HG03045 (cell line): ENCODE measurements around the gene SLIT2.

Experiments used
- ATAC-seq: cut with Tn5 transposase; IDR thresholded peaks from one replicate; pipeline ENCODE4 v1.9.1; 2021; ENCODE audit warnings: mild to moderate bottlenecking, moderate library complexity; ENCODE audit not compliant: unreplicated experiment

The SLIT2 gene

DNA sequence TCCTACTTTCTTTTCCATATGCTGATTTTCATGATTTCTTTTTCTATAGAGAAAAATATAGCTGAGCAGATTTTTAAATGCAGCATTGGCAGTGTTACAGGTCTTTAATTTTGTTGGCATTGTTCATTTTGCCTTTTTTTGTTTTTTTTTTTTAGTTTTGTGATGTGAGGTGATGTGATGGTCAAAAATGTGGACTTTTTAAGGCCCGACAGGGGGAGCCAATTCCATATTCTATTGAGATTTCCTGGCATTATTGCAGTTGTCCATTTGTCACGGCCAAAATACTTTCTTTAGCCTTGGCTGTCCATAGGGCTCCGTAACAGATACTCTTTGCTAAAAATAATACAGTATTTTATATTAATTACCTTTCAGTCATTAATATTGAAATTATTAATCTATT is 47.8 kb downstream of the SLIT2 start:
- ATAC-seq: no peak

DNA sequence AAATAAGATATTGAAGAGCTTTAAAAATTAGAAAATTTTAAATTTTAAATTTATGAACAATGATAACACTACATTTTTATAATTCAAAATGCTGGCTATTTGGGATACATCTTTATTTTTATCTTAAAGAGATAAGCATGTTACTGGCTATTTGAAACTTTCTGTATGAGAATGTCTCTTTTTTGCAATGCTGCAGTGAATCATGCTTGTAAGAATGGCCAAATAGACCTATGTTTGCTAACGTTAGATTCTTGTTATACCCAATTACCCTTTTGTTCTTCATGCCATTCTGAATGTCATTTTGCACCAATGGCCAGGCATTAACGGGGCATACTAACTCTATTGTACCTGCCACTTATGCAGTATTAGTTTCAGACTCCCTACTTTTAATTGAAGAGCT is 49.5 kb downstream of the SLIT2 start:
- no peak for ATAC-seq
